Pancreas (tissue), 10 donors: ENCODE results near the gene ARID4A. TPM values are rescaled to one million over a fixed set of nuclear protein-coding genes. Genes with fewer than 3 reads are reported as not detected.

Source experiments
- ATAC-seq, 4 donors: fragments of 200-7000 bp; cut with Tn5 transposase; one replicate each; pipeline versions ENCODE4 v1.8.0 to v1.9.1; 2020; ENCODE audit warnings: mild to moderate bottlenecking in 4 of 4, moderate library complexity in 4 of 4
- DNase-seq, 6 donors: peaks; one replicate each; pipeline ENCODE4 v3.0.0-alpha.2; 2020
- FAIRE-seq: peaks from 2 replicates; lab custom pipeline; 2012; peaks lifted over from hg19 to GRCh38; lab: Jason Lieb, UNC
- H3K27ac ChIP-seq, 4 donors: fragments of 200-600 bp; sonication (generic); 1 replicate in 3 of 4; 2 replicates in 1 of 4; pipeline versions ENCODE4 v1.5.0 to v1.8.0; 2020
- H3K27me3 ChIP-seq, 4 donors: fragments of 200-600 bp; one replicate each; pipeline ENCODE4 v1.8.0; 2021
- H3K36me3 ChIP-seq, 3 donors: fragments of 200-600 bp; sonication (generic) in 1 of 3; one replicate each; pipeline versions ENCODE4 v1.5.0 to v1.8.0; 2020 to 2021
- H3K4me1 ChIP-seq, 3 donors: fragments of 200-600 bp; one replicate each; pipeline ENCODE4 v1.8.0; 2021
- H3K4me3 ChIP-seq, 4 donors: fragments of 200-600 bp; sonication (generic) in 2 of 4; one replicate each; pipeline versions ENCODE4 v1.5.0 to v1.8.0; 2020 to 2021
- H3K9me3 ChIP-seq, 4 donors: fragments of 200-600 bp; one replicate each; pipeline ENCODE4 v1.8.0; 2021
- CTCF ChIP-seq, 4 donors: fragments of 200-600 bp; sonication (generic) in 3 of 4; IDR thresholded peaks; one replicate each; pipeline versions ENCODE4 v1.5.0 to v1.8.0; 2021; ENCODE audit warnings: antibody characterized with exemption in 4 of 4
- WGBS, 2 donors: extraction: QIAGEN DNeasy Blood & Tissue Kit; methylation state at CpG; one replicate each; pipeline ENCODE4 v1.1.7; 2013; 5-methylcytosine and 5-hydroxymethylcytosine counted together
- intact Hi-C, 3 donors: fragments of 100-400 bp; cut with DNase I; formaldehyde crosslinking; loops; one replicate each; pipeline versions ENCODE4 v1.11.1 to v1.14.2; 2022
- polyA plus RNA-seq, 2 donors: library from polyadenylated mRNA; stranded (reverse); fragments of 200-250 nt; gene quantifications; one replicate each; pipeline ENCODE4 v1.2.3, GENCODE V29; 2013
- total RNA-seq, 6 donors: library from RNA; stranded (reverse); fragmentation: NEBNext Ultra II Directional in 4 of 6; extraction: Animal tissue kit (Norgen Biotek cat#: 25700) in 4 of 6; gene quantifications; one replicate each; pipeline versions ENCODE4 v1.2.1 to v1.2.4, GENCODE V29; 2021 to 2023
- donor health status: healthy with polysubstance abuse.
- donor health status: DM: no; HTN: no; CAD: no; lungs with moderate emphysema.
- donor health status: DM: no; HTN: no; CAD: no.
- donor health status: control.
- donor health status: control.
- donor health status: Bipolar disorder and iron deficiency.
- donor health status: DM: yes; HTN: yes; CAD: no.
- donor health status: DM: no; HTN: no; CAD: no.
- donor health status: DM: no; HTN: no; CAD: no.
- donor health status: DM: yes; HTN: yes; CAD: no.

The ARID4A gene
- total and polyA plus RNA-seq, 8 donors = 5.5 to 20.2 (median 11.3) TPM

GRCh38 chr14:58288106-58288792 lies 10.1 kb upstream of the ARID4A start:
- H3K27ac ChIP-seq = no peak overlapping the region
- H3K27me3 ChIP-seq = no peaks in the 10 kb centered on the region
- FAIRE-seq (no peak), DNase-seq (no peak), ATAC-seq (no peak)
- no peak overlapping the region for H3K4me3 ChIP-seq
- 65 to 76% methylated on average over 3 of the region's 3 CpGs for WGBS, 2 donors
- peaks cover 0 to 30% (median 7%) of the 10 kb centered on the region in 3 donors for H3K4me1 ChIP-seq
- no peaks in the 10 kb centered on the region for H3K9me3 ChIP-seq
- intact Hi-C loops = no loop called here
- no peak for TF ChIP-seq CTCF (IDR thresholded peaks at IDR 0.05)
- peaks cover 0 to 29% (median 4%) of the 10 kb centered on the region in 3 donors for H3K36me3 ChIP-seq

- intact Hi-C loops = loop anchor here in 1 of 3 donors (10.0 kb wide), 1 partner anchor 47 kb away; the partner anchor contains the start of gene PSMA3
- no peak overlapping the region for H3K27ac ChIP-seq
- no peaks in the 10 kb centered on the region for H3K27me3 ChIP-seq
- FAIRE-seq (no peak), DNase-seq (no peak), ATAC-seq (no peak)
- 40 to 60% methylated on average over 5 of the region's 5 CpGs for WGBS, 2 donors
- H3K4me1 ChIP-seq = peaks cover 0 to 26% (median 0%) of the 10 kb centered on the region in 3 donors
- peaks cover 0 to 24% (median 4%) of the 10 kb centered on the region in 3 donors for H3K36me3 ChIP-seq
- H3K4me3 ChIP-seq = no peak overlapping the region
- TF ChIP-seq CTCF (IDR thresholded peaks at IDR 0.05) = no peak
- H3K9me3 ChIP-seq = no peaks in the 10 kb centered on the region
Measured at GRCh38 chr14:58291646-58292045, 6.7 kb upstream of the ARID4A start.

- Histone ChIP-seq H3K4me3 (no peak overlapping the region), H3K27me3 (no peaks in the 10 kb centered on the region), H3K36me3 (peaks cover 0 to 24% (median 4%) of the 10 kb centered on the region in 3 donors), H3K4me1 (peaks cover 0 to 20% (median 0%) of the 10 kb centered on the region in 3 donors), H3K27ac (no peak overlapping the region), H3K9me3 (no peaks in the 10 kb centered on the region)
- TF ChIP-seq CTCF (IDR thresholded peaks at IDR 0.05) = no peak
- intact Hi-C loops = loop anchor here in 1 of 3 donors (10.0 kb wide), 1 partner anchor 47 kb away; the partner anchor contains the start of gene PSMA3
- FAIRE-seq (no peak), DNase-seq (no peak), ATAC-seq (no peak)
- 81 to 86% methylated on average over 3 of the region's 3 CpGs for WGBS, 2 donors
Measured at GRCh38 chr14:58292187-58292586, 6.2 kb upstream of the ARID4A start.

- 97 to 99% methylated on average over 7 of the region's 7 CpGs for WGBS, 2 donors
- intact Hi-C loops = loop anchor here in 1 of 3 donors (10.0 kb wide), 1 partner anchor 49 kb away; the partner anchor contains the start of gene PSMA3
- no peak for DNase-seq
- peaks cover 0 to 7% (median 0%) of the 10 kb centered on the region in 3 donors for H3K4me1 ChIP-seq
- no peak for TF ChIP-seq CTCF (IDR thresholded peaks at IDR 0.05)
- H3K4me3 ChIP-seq = no peak overlapping the region
- H3K27me3 ChIP-seq = no peaks in the 10 kb centered on the region
- no peak for FAIRE-seq
- peaks cover 0 to 20% (median 4%) of the 10 kb centered on the region in 3 donors for H3K36me3 ChIP-seq
- no peaks in the 10 kb centered on the region for H3K9me3 ChIP-seq
- no peak for ATAC-seq
- H3K27ac ChIP-seq = no peak overlapping the region
Measured at GRCh38 chr14:58294201-58294600, 4.2 kb upstream of the ARID4A start.

- DNase-seq (no peak), FAIRE-seq (no peak), ATAC-seq (no peak)
- Histone ChIP-seq H3K4me1 (peaks cover 10 to 25% (median 16%) of the 10 kb centered on the region in 3 donors), H3K9me3 (no peaks in the 10 kb centered on the region), H3K36me3 (no peaks in the 10 kb centered on the region), H3K4me3 (peak overlapping the region; percentile 34 to 67 (median 50)), H3K27me3 (no peaks in the 10 kb centered on the region), H3K27ac (peak overlapping the region in 2 of 4 donors; percentile 82 to 96)
- TF ChIP-seq CTCF (IDR thresholded peaks at IDR 0.05) = no peak
- intact Hi-C loops = loop anchor here in 1 of 3 donors (10.0 kb wide), 1 partner anchor 52 kb away; the partner anchor contains the start of gene PSMA3
- 2 to 3% methylated on average over 3 of the region's 3 CpGs for WGBS, 2 donors
Measured at GRCh38 chr14:58296726-58297125, 1.6 kb upstream of the ARID4A start.
